DND-41 (cell line): ENCODE data around the gene ANO6.

Experiments
- ATAC-seq: fragments of 200-7000 bp; cut with Tn5 transposase; 3 replicates; pipeline ENCODE4 v1.9.1; 2021; ENCODE audit warnings: low read depth; ENCODE audit not compliant: insufficient read depth
- DNase-seq: peaks from one replicate; pipeline ENCODE4 v3.0.0-alpha.2; 2020
- H2AFZ ChIP-seq: 2 replicates; pipeline ENCODE4 v1.6.0; 2012; ENCODE audit warnings: low read depth, low read length
- H3K27ac ChIP-seq: 2 replicates; pipeline ENCODE4 v1.5.1; 2012; ENCODE audit warnings: low read length, inconsistent platforms
- H3K27me3 ChIP-seq: fragments of 200-600 bp; sonication (generic); 2 replicates; pipeline ENCODE4 v1.6.0; 2012; ENCODE audit warnings: low read length, mild to moderate bottlenecking, inconsistent platforms; ENCODE audit not compliant: insufficient read depth, poor library complexity
- H3K36me3 ChIP-seq: 2 replicates; pipeline ENCODE4 v1.5.1; 2012; ENCODE audit warnings: low read length, inconsistent platforms; ENCODE audit not compliant: insufficient read depth
- H3K4me1 ChIP-seq: 2 replicates; pipeline ENCODE4 v1.5.1; 2012; ENCODE audit warnings: mild to moderate bottlenecking, low read length; ENCODE audit not compliant: insufficient read depth
- H3K4me2 ChIP-seq: 2 replicates; pipeline ENCODE4 v1.6.0; 2012; ENCODE audit warnings: mild to moderate bottlenecking, moderate library complexity, low read length, inconsistent platforms; ENCODE audit not compliant: insufficient read depth
- H3K4me3 ChIP-seq, 2 experiments: fragments of 200-600 bp in 1 of 2; shearing (Covaris generic) in 1 of 2; 2 replicates each; pipeline ENCODE4 v1.5.1; 2012 to 2016; ENCODE audit warnings: inconsistent platforms in 2 of 2, low read length in 2 of 2, mild to moderate bottlenecking in 2 of 2, low read depth in 1 of 2, moderate library complexity in 1 of 2
- H3K79me2 ChIP-seq: 2 replicates; pipeline ENCODE4 v1.6.0; 2012; ENCODE audit warnings: low read length, inconsistent platforms; ENCODE audit not compliant: insufficient read depth
- H3K9ac ChIP-seq: 2 replicates; pipeline ENCODE4 v1.6.0; 2012; ENCODE audit warnings: low read depth, mild to moderate bottlenecking, inconsistent platforms, low read length, moderate library complexity
- H3K9me3 ChIP-seq: 2 replicates; pipeline ENCODE4 v1.5.1; 2012; ENCODE audit warnings: low read length, moderate library complexity, mild to moderate bottlenecking, inconsistent platforms; ENCODE audit not compliant: insufficient read depth, severe bottlenecking
- H4K20me1 ChIP-seq: 2 replicates; pipeline ENCODE4 v1.6.0; 2012; ENCODE audit warnings: low read length; ENCODE audit not compliant: insufficient read depth
- CTCF ChIP-seq: IDR thresholded peaks from 2 replicates; pipeline ENCODE4 v1.5.1; 2012; ENCODE audit warnings: borderline replicate concordance, low read length, moderate library complexity, mild to moderate bottlenecking; ENCODE audit not compliant: poor library complexity, severe bottlenecking; ENCODE audit errors: extremely low read depth
- EZH2 ChIP-seq: IDR thresholded peaks from 3 replicates; pipeline ENCODE4 v1.6.1; 2012; ENCODE audit warnings: borderline replicate concordance, low read depth, mild to moderate bottlenecking, moderate library complexity, low read length, inconsistent platforms; ENCODE audit not compliant: severe bottlenecking

The ANO6 gene

GRCh38 chr12:45458854-45459807 lies 243.2 kb downstream of the ANO6 start:
- Histone ChIP-seq H3K27ac (no peak overlapping the region), H3K27me3 (no peaks in the 10 kb centered on the region), H2AFZ (no peak overlapping the region), H3K79me2 (no peaks in the 10 kb centered on the region), H3K4me1 (no peaks in the 10 kb centered on the region), H3K4me2 (no peak overlapping the region), H3K9ac (no peak overlapping the region), H3K36me3 (no peaks in the 10 kb centered on the region), H4K20me1 (no peaks in the 10 kb centered on the region), H3K9me3 (no peaks in the 10 kb centered on the region), H3K4me3 (no peak overlapping the region)
- ATAC-seq = no peak
- no peak for DNase-seq
- no peak for TF ChIP-seq EZH2
- no peak for TF ChIP-seq CTCF

- Histone ChIP-seq H3K9ac (no peak overlapping the region), H3K4me2 (no peak overlapping the region), H3K9me3 (no peaks in the 10 kb centered on the region), H2AFZ (no peak overlapping the region), H3K4me1 (no peaks in the 10 kb centered on the region), H3K36me3 (no peaks in the 10 kb centered on the region), H3K27me3 (no peaks in the 10 kb centered on the region), H3K27ac (no peak overlapping the region), H3K4me3 (no peak overlapping the region), H3K79me2 (no peaks in the 10 kb centered on the region), H4K20me1 (no peaks in the 10 kb centered on the region)
- no peak for ATAC-seq
- no peak for TF ChIP-seq EZH2
- TF ChIP-seq CTCF = no peak
- DNase-seq = no peak
These were observed 246.6 kb downstream of the ANO6 start for GRCh38 chr12:45462506-45462905.

GRCh38 chr12:45464699-45465098 lies 248.8 kb downstream of the ANO6 start:
- Histone ChIP-seq H3K4me2 (no peak overlapping the region), H3K9me3 (no peaks in the 10 kb centered on the region), H4K20me1 (no peaks in the 10 kb centered on the region), H3K9ac (no peak overlapping the region), H3K4me3 (no peak overlapping the region), H3K36me3 (no peaks in the 10 kb centered on the region), H2AFZ (no peak overlapping the region), H3K27ac (no peak overlapping the region), H3K4me1 (no peaks in the 10 kb centered on the region), H3K79me2 (no peaks in the 10 kb centered on the region), H3K27me3 (no peaks in the 10 kb centered on the region)
- no peak for DNase-seq
- no peak for ATAC-seq
- no peak for TF ChIP-seq EZH2
- no peak for TF ChIP-seq CTCF
